D341Med (cell line): ENCODE results near the gene ARL10.
"Not testable (repeated sequence)": the region's sequence is repeated elsewhere in the genome, so short reads cannot be mapped to it uniquely, and the experiment has no call there.

Experiments used
- DNase-seq: peaks from one replicate; pipeline ENCODE4 v3.0.0; 2012; ENCODE audit warnings: low spot score

Gene ARL10

DNA sequence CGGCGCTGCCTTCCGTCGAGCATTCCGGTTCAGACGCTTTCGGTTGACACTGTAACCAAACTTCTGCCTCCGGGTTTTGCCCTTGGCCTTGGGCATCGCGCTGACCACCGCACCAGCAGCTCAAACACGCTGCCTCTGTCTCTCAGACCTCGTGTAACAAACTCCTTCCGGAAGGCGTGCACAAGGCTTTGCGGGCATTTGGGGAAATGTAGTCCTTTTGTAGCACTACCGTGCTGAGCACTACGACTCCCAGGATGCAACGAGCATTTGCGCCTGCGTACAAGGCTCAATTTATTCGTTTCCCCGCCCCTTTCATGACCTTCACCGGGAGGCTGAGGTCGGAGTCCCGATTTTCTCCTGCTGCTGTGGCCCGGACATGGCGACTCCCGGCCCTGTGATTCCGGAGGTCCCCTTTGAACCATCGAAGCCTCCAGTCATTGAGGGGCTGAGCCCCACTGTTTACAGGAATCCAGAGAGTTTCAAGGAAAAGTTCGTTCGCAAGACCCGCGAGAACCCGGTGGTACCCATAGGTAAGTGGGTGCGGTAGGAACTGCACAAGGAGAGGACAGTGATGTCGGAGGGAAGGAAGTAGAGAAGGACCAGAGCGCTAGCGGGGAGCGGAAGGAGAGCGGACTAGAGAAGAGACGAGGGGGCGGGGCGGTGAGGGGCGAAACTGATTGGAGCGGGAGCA is 23.3 kb downstream of the ARL10 start, which contains the start of the genes HIGD2A and NOP16:
Gene HIGD2A, plus strand, starts transcription at position 308 of the 691 bp plus-strand sequence. Its CDS starts 69 bp downstream, at position 377.
Gene NOP16, minus strand, starts transcription at position 155 of the 691 bp plus-strand sequence. Its CDS starts 59 bp downstream, at position 96.
- peak; percentile 92 for DNase-seq

DNA sequence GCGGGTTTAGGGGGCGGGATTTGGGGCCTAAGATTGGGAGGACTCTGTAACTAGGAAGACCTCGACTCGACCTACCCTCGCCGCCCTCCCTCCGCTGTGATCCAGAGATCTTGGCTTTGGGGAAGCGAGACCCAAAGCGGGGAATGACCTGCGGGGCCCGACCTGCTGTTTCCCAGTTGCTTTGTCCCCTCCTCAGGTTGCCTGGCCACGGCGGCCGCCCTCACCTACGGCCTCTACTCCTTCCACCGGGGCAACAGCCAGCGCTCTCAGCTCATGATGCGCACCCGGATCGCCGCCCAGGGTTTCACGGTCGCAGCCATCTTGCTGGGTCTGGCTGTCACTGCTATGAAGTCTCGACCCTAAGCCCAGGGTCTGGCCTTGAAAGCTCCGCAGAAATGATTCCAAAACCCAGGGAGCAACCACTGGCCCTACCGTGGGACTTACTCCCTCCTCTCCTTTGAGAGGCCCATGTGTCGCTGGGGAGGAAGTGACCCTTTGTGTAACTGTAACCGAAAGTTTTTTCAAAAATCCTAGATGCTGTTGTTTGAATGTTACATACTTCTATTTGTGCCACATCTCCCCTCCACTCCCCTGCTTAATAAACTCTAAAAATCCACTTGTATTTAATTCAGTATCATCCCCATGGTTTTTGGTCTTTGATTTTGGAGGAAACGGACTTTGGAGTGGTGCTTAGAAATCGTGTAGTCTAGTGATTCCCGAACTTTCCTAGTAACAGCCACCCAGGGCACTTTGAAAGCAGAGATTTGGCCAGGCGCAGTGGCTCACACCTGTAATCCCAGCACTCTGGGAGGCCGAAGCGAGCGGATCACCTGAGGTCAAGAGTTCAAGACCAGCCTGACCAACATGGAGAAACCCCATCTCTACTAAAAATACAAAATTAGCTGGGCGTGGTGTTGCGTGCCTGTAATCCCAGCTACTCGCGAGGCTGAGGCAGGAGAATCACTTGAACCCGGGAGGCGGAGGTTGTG is 24.1 kb downstream of the ARL10 start:
- DNase-seq, result no peak

- DNase-seq, result no peak
Observed at GRCh38 chr5:176391479-176391878, 26.2 kb downstream of the ARL10 start.

- no peak for DNase-seq
Observed at GRCh38 chr5:176391999-176392398, 26.7 kb downstream of the ARL10 start.

GRCh38 chr5:176392526-176392925 is 27.2 kb downstream of the ARL10 start:
- DNase-seq, result no peak

GRCh38 chr5:176394096-176394495 is 28.8 kb downstream of the ARL10 start:
- no peak for DNase-seq

GRCh38 chr5:176394881-176395675 is 29.8 kb downstream of the ARL10 start:
- DNase-seq, result no peak

DNA sequence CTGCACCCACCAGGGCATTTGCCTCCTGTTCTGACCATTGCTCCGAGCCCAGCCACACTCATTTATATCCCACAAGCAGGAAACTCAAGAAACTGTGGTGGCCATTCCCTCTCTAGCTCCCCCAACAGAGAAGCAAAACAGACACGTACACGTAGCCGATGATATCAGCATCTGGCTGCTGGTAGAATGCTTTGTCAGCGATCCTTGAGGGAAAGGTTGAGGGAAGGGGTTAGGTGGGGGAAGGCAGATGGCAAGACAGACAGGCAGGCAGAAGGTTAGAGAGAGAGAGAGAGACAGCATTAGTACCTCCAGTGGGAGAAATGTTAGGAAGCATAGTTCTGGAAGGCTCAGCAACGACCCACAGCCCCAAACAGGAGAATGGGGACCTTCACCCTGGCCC is 31.0 kb downstream of the ARL10 start:
- DNase-seq, result no peak

DNA sequence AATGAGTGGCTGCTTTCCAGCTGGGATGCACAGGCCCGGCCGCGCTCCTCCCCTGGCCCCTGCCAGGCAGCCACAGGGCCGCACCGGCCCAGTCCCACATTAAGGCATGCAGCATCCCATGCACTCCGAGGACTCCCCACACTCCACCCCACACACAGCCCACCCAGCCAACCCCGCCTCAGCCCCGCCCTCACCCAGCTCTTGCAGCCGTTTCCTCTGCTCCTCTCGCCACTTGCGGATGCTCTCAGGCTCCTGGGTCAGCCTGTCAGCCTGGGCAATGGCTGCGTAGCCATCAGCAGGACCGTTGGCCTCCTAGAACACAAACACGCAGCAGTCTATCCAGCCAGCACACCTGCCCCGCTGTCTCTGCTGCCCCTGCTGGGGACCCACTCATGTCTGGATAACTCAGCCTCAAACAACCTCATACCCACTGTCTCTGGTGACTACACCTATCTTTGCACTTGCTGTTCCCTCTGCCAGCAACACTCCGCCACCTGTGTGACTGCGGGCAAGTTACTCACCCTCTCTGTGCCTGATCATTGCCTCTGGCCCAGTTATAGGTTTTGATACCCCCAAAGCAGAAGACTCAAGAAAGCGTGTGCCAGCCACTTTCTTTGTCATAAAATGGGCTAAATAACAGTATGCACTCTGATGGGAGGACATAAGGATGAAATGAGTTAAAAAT is 32.6 kb downstream of the ARL10 start:
- no peak for DNase-seq

DNA sequence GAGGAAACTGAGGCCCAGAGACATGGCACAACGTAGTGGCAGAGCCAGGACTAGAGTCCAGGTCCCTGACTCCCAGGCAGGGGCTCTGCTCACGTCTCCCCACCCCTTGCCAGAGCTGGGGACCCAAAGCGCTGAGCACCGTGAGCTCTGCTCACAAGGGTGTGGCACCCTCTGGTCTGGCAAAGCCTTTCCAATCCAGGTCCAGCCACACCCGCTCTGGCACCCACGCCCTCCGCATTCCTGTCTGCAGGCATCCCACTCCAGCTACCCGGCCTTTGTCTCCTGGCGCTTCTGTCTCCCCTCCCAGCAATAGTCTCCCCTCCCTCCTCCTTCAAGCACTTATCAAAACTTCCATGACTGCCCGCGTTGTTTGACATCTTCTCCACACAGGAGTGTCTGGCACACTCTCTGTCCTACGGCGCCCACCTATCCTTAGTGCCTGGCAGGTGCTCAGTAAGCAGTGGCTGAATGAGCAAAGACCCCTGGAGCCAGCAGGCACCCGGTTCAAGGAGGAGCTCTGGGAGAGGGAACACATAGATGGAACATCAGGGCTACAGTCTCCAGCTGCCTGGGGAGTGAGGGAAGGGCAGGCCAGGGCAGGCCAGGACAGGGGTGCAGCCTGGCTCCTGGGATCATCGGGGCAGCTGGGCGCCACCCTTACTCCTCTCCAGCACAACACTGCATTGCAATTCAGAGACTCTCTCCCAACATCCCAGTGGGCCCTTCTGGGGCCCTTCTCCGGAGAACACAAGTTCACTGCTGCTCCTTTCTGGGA is 35.3 kb downstream of the ARL10 start:
- no peak for DNase-seq

GRCh38 chr5:176401281-176402205 is 36.3 kb downstream of the ARL10 start:
- no peak for DNase-seq

DNA sequence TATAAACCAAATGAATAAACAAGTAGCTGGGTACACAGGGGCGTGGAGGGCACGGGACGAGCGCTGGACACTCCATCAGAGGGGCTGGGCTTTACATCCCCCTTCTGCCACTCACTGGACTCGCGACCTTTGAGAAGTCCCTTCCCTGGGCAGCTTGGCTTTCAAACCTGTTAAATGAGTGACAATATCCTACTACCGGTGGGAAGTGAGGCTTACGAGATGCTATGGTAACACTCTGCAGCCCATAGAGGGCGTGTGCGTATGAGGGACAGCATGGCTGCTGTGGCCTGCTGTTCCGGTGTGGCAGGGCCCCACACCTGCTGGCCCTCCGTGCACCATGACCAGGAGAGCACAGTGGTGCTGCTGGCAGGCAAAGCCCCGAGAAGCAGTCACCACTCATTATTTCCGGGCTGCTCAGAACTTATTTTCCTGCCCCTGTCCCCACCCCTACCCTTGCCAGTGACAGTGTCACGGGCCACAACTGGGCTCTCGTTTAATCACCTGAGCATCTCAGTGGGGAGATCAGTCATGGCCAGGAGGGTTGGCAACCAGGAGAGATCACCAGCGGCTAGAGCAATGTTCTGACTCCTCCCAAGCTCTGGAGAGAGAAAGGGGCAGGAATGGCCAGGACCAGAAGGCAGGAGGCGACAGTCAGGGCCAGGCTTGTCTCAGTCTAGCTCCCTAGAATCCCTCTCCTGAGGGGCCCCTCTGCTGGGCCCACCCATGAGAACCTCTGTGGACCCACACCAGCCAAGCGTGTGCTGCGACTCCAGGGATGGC is 40.6 kb downstream of the ARL10 start:
- DNase-seq, result peak; percentile 32

GRCh38 chr5:176406436-176407052 is 41.3 kb downstream of the ARL10 start:
- peak; percentile 71 for DNase-seq

DNA sequence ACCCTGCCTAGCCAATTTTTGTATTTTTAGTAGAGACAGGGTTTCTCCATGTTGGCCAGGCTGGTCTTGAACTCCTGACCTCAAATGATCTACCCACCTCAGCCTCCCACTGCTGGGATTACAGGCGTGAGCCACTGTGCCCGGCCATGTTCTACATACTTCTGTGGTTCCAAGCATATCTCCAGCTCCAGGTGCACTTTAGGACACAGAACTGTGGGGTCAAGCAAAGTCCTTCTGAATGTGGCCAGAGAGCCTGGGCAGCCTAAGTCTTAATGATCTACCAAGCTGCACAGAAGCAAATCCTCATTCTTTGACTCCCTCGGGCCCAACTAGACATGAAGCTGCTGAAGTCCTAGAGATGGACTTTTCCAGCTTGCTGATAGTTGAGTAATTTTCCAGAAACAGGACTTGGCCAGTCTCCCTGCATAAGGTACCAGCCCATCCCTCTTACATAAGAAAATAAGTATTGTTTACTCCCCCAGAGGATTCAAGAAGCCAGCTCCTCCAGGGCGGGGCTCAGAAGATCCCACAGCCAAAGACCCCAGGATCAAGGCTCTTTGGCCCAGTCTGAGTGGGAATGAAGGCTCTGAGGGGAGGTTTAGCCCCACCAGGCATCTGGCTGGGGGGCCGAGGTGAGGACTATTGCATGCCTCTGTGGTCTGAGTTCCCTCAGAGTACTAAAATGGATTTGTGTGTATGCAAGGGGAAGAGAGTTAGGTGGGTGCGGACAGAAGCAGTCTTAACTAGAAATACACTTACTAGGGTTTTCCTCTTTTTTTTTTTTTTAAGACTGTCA is 42.4 kb downstream of the ARL10 start:
- no peak for DNase-seq

- not testable (repeated sequence) for DNase-seq
Observed at GRCh38 chr5:176408252-176408573, 42.9 kb downstream of the ARL10 start.

GRCh38 chr5:176408590-176408989 is 43.3 kb downstream of the ARL10 start:
- no peak for DNase-seq

- no peak for DNase-seq
Observed at GRCh38 chr5:176409765-176410164, 44.5 kb downstream of the ARL10 start.
